ENCODE results near the gene ARFIP2. TPM values are rescaled to one million over a fixed set of nuclear protein-coding genes. Genes with fewer than 3 reads are reported as not detected.

ARFIP2 gene
- polyA plus RNA-seq, 1 of the 3 experiments (the other 2 are of a cell fraction): 128 TPM

DNA sequence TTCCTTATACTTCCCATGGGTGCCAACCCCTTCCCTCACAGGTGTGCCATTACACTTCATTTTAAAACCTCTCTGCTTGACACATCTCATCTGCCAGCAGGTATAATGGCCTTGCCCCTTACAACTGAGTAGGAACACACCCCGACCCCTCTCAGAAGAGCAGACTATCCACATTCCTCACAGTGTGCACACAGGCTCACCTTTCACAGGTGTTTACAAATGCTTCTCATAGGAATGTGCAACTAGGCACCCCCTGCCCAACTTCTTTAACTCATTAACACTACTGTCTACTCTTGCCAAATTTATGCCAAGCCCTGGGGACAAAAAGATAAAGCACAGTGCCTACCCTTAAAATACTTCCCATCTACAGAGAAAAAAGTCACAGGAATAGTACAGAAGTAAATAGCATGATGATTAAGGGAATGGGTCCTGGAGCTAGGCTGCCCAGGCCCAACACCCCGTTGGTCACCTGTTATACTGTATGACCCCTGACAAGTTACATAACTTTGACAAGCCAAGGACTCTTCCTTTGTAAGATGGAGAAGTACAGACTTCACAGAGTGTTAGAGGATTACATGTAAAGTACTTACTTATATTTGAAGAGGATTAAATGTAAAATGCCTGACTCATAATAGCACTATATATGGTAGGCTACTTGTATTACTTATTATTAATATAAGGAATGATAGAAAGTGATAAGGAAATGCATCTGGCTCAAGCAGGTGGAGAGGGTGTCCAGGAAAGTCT, 22.6 kb downstream of the ARFIP2 start:
- Histone ChIP-seq H3K4me3 (ENCODE audit: low read depth in 2 of 2, low read length in 1 of 2) (no peak overlapping the region), H3K9me3 (no peaks in the 10 kb centered on the region), H4K20me1 (ENCODE audit: insufficient read depth) (no peaks in the 10 kb centered on the region), H3K27ac (ENCODE audit: low read depth in 2 of 2, low read length in 1 of 2) (no peak overlapping the region), H3K4me1 (ENCODE audit: control insufficient read depth in 1 of 2, insufficient read depth in 2 of 2, low read depth in 1 of 2, low read length in 1 of 2) (no peaks in the 10 kb centered on the region), H3K36me3 (replicated peaks in 1 of 2; ENCODE audit: control insufficient read depth in 1 of 2, insufficient read depth in 2 of 2, low read length in 1 of 2) (peaks cover 22 to 45% of the 10 kb centered on the region in 2 experiments), H3K9me2 (no peaks in the 10 kb centered on the region), H3K9ac (no peak overlapping the region), H2AFZ (ENCODE audit: low read depth) (no peak overlapping the region), H3K27me3 (ENCODE audit: insufficient read depth) (no peaks in the 10 kb centered on the region), H3K79me2 (ENCODE audit: insufficient read depth) (no peaks in the 10 kb centered on the region), H3F3A (replicated peaks; ENCODE audit: insufficient read depth) (no peaks in the 10 kb centered on the region), H3K4me2 (no peak overlapping the region)
- 87% methylated on average over 2 of the region's 2 CpGs for WGBS (ENCODE audit: low lambda C conversion rate)
- CTCF ChIA-PET: interaction anchor here (1.1 kb wide), 1 partner anchor 15 kb away, joined by 3 read pairs; no protein-coding TSS in a partner anchor
- DNase-seq: no peak
- POLR2A ChIA-PET: no interaction called here
- TF ChIP-seq MXI1 (IDR thresholded peaks at IDR 0.05; ENCODE audit: low read depth, low read length) (no peak), RCOR1 (IDR thresholded peaks at IDR 0.05; ENCODE audit: low read length) (no peak), GABPA (IDR thresholded peaks at IDR 0.05; ENCODE audit: low read depth) (no peak), MEF2A (IDR thresholded peaks at IDR 0.05; ENCODE audit: borderline replicate concordance, low read depth) (no peak), CHD2 (IDR thresholded peaks at IDR 0.05; ENCODE audit: low read length, partially characterized antibody) (no peak), TCF12 (IDR thresholded peaks at IDR 0.05) (no peak), CTCF (IDR thresholded peaks at IDR 0.05) (no peak), ZBTB33 (IDR thresholded peaks at IDR 0.05; ENCODE audit: borderline replicate concordance, low read depth) (no peak), SMC3 (IDR thresholded peaks at IDR 0.05; ENCODE audit: low read depth, low read length) (no peak), ELF1 (IDR thresholded peaks at IDR 0.05) (no peak), RFX5 (IDR thresholded peaks at IDR 0.05; ENCODE audit: low read length) (no peak), POLR2AphosphoS5 (IDR thresholded peaks at IDR 0.05; ENCODE audit: low read depth, low read length) (no peak), RXRA (IDR thresholded peaks at IDR 0.05; ENCODE audit: borderline replicate concordance, low read depth) (no peak)
